HG02763 (cell line): ENCODE results near the gene ZW10.
"Not testable (repeated sequence)": the region's sequence is repeated elsewhere in the genome, so short reads cannot be mapped to it uniquely, and the experiment has no call there.

ENCODE experiments used
- ATAC-seq: cut with Tn5 transposase; IDR thresholded peaks from one replicate; pipeline ENCODE4 v1.9.1; 2021; ENCODE audit warnings: mild to moderate bottlenecking, moderate library complexity; ENCODE audit not compliant: unreplicated experiment

The ZW10 gene

DNA sequence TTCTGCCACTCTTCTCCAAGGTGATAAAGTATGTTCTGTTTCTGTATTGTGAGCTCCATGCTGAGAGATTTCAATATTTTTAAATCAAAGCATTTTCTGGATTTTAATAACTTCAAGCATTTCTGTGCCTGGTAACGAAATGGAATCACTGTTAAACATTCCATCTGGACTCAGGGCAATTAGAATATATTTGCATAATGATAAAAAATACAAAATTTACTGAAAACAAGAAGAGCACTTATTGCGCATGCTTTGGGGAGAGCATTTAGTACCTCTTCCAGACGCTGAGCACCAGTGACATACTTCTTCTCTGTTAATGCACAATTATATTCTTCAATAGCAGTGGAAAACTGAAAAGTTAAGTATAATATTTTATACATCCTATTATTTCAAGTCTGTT is 13.3 kb downstream of the ZW10 start:
- no peak for ATAC-seq

DNA sequence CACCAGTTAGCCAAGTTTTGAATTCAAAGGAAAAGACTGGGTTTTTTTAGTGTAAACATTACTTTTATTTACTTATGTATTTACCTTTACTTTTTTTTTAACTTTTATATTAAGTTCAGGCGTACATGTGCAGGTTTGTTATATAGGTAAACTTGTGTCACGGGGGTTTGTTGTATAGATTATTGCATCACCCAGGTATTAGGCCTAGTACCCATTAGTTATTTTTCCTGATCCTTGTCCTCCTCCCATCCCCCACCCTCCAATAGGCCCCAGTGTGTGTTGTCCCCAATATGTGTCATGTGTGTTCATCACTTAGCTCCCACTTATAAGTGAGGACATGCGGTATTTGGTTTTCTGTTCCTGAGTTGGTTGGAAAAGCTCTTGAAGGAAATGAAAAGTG is 20.6 kb downstream of the ZW10 start:
- ATAC-seq: no peak

DNA sequence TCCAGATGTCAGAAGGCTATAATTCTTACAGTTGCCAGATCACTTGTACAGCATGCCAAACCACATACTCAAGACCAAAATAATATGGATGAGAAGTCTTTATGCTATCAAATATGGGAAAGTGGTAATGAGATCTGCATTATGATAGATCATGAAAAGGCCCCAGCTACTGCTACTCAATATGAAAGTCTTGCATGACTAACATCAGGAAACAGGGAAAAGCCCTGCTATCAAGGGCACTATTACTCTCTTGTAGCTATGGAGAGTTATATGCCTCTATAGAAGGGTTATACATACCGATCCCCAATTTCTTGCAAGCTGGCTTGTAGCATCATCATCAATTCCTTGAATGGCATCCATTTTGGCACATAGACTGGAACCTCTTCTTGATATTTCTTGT is 37.2 kb downstream of the ZW10 start:
- ATAC-seq: no peak

DNA sequence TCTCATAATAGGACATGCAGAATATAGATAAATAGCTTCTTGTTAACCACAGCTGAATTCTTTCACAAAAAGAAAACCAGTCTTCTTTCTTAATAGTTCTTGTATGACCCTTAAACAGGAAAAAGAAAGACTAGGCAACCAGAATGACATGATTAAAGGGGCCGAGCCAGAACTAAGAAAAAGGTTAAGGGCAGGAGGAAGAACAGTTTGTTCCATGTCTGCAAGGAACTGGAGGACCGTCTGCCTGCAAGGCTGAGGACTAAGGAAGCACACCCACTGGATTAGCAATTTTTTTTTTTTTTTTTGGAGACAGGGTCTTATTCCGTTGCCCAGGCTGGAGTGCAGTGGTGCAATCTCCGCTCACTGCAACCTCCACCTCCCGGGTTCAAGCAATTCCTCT is 41.4 kb downstream of the ZW10 start:
- no peak for ATAC-seq

DNA sequence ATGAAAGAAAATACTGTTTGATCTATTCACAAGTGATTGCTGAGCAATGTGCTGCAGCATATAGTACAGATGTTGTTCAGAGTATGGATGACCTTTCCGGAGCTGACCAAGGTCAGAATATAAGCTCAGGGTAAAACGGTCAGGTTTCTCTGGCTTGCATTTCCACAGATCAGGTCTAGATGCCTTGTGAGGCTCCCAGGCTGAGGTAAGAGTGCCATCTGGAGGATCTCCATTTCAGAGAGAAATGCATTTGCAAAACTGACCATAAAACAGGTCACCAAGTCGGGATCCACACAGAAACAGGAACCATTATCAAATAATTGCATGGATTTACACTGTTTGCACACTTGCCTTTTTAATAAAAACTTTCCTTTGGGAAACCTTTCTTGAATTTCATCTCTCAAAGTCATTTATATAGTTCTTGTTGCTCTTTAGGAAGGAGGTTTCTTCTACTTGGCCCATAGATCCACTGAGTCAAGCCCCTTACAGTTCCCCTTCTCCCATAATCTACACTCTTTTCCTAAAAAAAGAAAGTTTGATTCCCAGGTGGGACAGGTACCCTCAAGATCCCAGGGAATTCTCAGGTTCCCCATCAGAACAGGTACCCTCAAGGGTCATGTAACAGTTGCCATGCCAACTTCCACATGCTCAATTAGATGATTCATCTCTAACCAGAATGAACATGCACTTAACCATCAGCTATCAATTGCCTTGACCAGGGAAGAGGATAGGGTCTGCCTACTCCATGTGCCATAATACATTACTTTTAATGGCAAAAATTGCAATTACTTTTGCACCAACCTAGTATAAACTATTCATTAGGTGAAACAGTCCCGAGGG is 42.4 kb downstream of the ZW10 start:
- ATAC-seq: no peak

DNA sequence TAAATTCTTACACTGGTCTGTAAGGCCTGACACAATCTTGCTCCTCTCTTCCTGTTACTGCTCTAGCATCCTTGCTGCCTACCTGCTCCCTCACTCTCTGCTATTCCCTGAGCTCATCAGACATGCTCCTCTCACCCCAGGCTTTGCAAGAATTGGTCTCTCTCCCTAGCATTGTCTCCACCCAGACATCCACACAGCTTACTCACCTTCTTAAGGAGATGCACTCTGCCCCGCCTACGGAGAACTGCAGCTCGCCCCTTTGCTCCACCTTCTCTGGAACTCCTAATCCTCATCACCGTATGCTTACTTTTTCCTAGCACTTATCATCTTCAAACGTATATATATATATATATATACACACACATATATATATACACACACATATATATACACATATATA is 44.0 kb downstream of the ZW10 start:
- no peak for ATAC-seq

DNA sequence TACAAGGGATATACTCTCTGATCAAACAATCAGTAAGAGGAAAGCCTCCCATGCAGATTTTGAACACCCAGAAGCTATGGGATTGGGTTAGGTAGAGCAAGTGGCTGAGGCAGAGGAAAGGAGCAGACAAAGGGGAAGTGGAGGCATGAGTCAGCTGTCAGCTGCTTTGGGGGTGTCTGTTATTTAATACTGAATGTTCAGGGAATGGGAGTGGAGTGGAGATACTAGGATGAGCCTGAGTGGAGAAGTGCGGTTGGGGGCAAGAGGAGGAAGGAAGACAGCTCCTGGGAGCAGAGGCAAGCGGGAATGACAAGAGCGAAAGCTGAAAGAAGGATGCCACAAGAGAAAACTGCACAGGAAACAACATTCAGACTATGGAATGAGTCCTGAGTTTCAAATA is 44.7 kb downstream of the ZW10 start:
- ATAC-seq: no peak

DNA sequence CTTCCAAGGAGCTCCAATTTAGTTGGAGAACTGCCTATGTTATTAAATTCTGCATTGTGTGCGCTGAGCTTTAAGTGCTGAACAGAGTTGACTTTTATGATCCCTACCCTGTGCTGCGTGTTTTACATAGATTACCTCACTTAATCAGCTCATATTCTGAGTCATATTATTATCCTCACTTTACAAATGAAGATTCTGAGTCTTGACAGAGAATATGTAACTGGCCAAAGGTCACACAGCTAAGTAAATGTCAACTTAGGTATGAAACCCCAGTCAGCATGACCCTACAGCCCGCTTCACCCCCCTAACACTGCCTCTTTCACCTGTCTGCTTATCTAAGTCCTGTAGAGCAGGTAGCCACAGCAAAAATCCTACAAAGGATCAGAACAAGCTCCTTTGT is 47.6 kb downstream of the ZW10 start:
- ATAC-seq: no peak

DNA sequence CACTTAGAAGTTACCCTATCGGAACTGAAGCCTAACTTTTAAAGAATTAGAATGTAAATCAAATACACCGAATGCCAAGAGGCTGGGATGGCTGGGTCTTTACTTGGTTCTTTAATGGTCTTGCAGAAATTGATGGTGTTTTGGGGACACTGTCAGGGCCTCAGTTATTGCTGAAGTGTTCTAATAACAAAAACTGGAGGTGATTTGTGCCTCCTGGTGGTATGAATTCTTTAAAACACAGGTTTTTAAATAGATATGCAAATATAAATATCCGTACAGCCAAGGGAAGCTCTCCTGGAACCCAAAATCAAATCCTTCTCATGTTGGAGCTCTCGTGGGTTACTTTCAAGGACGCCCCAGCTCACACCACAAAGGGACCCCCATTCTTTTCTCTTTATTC is 48.1 kb downstream of the ZW10 start:
- no peak for ATAC-seq

DNA sequence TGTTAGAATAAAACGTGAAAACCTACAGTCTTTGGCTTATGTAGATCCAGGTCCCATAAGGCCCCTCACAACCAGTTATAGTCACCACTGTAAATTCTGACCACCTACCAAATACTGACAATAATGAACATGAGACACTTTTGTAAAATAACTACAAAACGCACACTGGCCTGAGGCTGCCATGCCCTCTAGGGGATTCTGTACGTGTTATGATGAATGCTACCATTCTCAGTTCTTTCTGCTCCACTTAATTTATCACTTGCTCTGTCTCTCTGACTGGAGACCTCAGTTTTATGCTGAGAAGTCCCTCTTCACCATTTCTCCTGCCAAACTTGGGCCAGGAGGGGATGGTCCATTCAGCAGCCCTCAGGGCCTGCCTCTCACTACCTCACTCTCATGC is 48.7 kb downstream of the ZW10 start:
- ATAC-seq: no peak

DNA sequence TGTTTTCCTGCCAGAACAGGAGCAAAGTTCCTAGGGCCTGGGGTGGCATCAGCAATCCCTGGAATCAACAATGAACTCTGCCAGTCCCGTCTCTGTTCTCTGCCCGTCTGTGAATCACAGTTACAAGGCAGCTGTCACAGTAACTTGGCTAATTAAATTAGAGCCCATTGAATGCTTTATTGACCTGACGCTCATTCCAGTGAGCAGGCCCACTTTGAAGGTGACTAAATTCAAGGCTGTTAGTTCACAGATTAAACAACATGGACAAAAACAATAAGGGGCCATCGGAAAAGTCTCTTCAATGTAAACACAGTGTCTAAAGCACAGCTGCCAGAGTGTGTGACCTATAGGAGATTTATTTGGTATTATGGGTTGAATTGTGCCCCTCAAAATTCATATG is 49.7 kb downstream of the ZW10 start:
- ATAC-seq: no peak

DNA sequence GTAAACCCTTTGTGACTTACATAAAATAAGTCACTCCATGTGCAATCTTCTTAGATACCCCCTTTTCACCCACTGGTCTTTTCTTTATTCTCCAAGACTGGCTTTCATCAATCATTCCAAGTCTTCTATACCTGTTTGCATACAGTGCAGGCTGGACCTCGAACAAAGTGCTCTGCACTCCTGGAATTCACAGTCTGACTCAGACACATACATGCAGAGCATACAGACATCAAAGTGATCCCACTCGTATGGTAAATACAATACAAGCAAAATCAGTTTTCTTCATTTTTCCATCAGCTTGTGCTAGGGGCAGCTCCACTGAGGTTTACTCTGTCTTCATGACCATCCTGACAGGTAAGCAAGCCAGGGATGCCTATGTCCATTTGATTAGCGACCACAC is 50.6 kb downstream of the ZW10 start:
- no peak for ATAC-seq

DNA sequence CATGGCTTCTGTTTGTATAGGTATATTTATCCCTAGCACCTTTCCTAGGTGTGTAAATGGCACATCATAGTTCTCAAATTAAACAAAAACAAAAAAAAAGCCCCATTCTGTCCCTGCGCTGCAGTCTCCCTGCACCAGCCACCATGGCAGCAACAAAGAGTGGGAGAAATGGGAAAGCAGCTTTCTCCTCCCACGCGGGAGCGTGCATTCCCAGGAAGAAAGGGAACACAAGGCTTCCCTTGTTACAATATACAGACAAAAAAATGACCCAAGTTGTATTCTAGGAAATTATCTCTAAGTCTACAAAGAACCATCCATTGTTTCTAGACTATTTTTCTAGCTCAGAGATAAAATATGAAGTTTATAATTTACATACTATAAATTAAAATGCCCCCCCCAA is 51.3 kb downstream of the ZW10 start:
- ATAC-seq: no peak

DNA sequence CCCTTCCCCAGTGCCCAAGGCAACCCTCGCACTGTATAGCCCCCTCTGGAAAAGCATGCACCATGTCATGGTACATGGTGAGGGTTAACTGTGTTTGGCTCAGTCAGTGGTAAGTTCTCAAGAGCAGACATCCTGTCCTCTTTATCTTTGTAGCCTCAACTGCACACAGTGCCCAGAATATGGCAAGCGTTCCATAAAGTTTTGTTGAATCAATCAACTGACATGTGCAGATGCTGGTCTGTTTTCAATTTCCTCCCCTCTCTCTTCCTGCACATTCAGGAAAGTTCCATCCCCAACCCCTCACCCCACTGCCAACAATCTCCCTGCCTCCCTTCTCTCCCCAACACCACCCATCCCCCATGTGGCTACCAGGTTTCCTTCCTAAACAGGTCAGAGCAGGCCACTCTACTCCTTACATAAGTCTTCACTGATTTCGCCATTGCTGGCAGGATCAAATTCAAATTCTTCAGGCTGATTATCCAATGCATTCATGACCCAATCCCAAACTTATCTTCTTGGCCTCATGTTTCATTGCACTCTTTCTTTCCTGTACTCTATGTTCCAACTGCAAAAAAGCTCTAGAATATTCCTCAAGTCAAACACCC is 51.9 kb downstream of the ZW10 start:
- no peak for ATAC-seq

DNA sequence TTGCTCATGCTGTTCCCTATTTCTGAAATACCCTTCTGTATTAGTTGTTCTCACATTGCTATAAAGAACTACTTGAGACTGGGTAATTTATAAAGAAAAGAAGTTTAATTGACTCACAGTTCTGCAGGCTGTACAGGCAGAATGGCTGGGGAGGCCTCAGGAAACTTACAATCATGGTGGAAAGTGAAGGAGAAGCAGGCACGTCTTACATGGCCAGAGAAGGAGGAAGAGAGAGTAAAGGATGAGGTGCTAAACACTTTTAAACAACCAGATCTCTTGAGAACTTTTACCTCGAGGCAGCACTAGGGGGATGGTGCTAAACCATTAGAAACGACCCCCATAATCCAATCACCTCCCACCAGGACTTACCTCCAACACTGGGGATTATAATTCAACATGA is 53.0 kb downstream of the ZW10 start:
- not testable (repeated sequence) for ATAC-seq

DNA sequence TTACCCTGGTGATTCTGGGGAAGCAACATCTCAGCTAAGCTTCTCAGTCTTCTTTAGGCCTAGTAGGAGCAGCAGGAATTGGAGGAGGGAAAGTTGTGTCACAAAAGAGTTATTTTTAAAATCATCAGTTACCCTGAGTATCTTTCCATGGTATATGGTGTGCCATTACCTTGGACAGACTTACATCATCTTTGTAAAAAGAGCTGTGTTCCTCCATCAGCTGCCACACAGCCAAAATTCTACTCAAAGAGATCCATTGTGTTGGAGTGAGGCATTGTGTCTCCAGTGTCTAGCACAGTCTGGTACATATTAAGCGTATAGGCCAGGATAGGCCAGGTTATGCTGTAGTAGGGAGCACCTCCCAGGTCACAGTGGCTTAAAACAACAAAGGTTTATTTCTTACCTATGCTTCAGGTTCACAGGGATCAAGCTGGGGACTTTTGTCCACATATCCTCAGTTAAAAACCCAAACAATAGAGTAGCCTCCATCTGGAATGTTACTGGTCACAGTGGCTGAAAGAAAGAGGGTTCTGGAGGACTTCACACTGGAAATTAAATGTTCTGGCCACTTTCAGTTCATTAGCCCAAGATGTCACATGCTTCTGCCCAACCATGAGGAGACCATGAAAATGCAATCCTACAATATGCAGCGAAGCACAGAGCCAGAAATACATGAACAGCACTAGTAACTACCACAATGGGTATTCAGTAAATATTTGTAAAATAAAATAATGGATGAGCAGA is 57.4 kb downstream of the ZW10 start:
- ATAC-seq: no peak

DNA sequence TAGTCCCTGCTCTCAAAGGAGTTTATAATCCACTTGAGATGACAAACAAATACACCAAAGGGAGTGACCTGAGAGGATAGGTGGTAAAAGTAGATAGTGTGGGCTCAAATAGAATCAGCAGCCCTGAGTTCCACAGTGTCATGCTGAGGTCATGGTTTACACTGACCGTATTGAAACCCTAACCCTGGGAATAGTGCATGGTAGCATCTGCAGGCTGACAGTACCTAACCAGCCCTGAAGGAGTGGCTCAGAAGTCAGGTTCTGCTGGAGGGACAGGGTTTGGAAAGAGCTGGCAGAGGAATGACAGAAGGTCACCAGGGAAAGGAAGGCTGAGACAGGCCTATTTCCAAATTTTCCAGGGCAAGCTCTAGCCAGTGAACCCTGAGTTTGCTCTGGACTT is 58.2 kb downstream of the ZW10 start:
- ATAC-seq: no peak

DNA sequence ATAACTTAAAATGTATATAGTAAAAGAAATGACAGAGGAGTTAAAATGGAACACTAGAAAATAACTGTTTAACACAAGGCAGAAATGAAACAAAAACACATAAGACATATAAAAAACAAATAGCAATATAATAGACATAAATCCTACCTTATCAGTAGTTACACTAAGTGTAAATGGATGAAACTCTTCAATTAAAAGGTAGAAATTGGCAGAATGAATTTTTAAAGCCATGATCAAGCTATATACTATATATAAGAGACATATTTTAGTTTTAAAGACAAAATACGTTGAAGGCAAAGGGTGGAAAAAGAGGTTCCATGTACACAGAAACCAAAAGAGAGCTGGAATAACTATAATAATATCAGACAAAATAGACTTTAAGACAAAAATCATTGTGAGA is 62.5 kb downstream of the ZW10 start:
- no peak for ATAC-seq

DNA sequence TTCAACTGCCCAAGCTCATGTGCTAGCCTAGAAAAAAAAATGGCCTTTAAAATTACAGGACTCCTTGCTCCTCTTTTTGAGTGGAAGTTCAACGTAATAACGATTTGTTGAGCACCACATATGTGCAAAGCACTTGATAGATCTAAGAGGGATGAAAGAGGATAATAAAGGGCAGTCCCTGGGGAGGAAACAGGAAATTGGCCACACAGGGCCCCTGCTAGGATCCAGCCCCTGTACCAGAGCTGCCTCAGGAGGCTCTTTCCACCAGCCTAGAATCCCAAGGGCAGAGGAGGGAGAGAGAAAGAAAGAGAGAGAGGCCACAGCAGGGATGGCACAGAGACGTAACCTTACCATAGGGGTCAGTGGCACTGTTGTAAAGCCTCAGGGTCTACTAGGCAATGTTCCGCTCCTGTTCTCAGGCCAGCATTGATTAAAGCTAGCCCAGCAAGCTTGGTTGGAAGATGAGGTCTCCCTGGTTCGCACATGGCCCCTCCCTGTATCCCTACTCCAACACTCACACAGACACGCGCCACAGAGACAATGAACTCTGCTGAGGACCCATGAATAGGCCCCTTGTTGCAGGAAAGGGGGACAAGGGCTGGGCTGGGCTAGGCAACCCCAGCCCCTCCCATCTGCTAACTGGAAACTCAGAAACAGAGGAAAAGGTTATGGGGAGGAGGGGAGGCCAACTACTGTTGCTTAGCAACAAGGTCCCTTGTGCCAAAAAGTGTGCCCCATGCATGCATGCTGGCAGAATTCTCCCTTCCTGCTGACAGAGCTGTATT is 67.4 kb downstream of the ZW10 start, which contains the start of gene TMPRSS5:
TMPRSS5 (minus strand) TSS at position 438 of the 785 bp plus-strand sequence; CDS start at position 354, 84 bp downstream.
- ATAC-seq: no peak

DNA sequence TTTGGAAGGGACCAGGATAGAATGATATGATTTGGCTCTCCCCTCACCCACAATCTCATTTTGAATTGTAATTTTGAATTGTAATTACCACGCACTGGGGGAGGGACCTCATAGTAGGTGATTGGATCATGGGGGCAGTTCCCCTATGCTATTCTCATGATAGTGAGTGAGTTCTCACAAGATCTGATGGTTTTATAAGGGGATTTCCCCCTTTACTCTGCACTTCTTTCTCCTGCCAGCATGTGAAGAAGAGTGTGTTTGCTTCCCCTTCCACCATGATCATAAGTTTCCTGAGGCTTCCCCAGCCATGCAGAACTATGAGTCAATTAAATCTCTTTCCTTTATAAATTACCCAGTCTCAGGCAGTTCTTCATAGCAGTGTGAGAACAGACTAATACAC is 69.9 kb downstream of the ZW10 start:
- ATAC-seq: not testable (repeated sequence)

DNA sequence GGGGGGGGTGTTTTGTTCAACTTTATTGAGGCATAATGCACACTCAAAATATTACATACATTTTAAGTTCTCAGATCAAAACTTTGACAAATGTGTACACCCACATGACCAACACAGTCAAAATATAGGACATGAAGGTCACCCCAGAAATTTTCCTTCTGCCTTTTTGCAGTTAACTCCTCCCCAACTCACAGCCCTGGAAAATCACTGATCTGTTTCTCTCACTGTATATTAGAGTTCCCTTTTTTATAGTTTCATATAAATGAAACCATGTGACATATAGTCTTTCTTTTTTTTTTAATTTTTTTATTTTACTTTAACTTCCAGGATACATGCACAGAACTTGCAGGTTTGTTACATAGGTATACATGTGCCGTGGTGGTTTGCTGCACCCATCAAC is 72.0 kb downstream of the ZW10 start:
- no peak for ATAC-seq
